Retinal pigment epithelial cell (primary cell): ENCODE measurements around the gene DLG3.
"Not testable (repeated sequence)": the region's sequence is repeated elsewhere in the genome, so short reads cannot be mapped to it uniquely, and the experiment has no call there.

Experiments used
- DNase-seq: peaks from one replicate; pipeline ENCODE4 v3.0.0-alpha.2; 2010; ENCODE audit warnings: low read depth
- H3K4me3 ChIP-seq: 2 replicates; pipeline ENCODE4 v1.5.1; 2011; ENCODE audit warnings: mild to moderate bottlenecking, low read length, control low read depth, moderate library complexity
- CTCF ChIP-seq: conservative IDR thresholded peaks from 2 replicates; pipeline ENCODE4 v1.5.1; 2011; ENCODE audit warnings: low read depth, low read length, control low read depth, inconsistent platforms

The DLG3 gene

GRCh38 chrX:70444326-70444945, at the start of gene DLG3:
TSS of gene DLG3 (plus strand) at chrX:70444835. CDS start at chrX:70445202, 367 bp downstream.
- no peak within 1 kb of the TSS for H3K4me3 ChIP-seq
- no peak for DNase-seq
- TF ChIP-seq CTCF = no peak

- TF ChIP-seq CTCF = no peak
- no peak overlapping the region for H3K4me3 ChIP-seq
- peak; percentile 5 for DNase-seq
These were observed 45.7 kb upstream of the DLG3 start for GRCh38 chrX:70398899-70399298.

- not testable (repeated sequence) for H3K4me3 ChIP-seq, DNase-seq
These were observed 44.5 kb upstream of the DLG3 start for GRCh38 chrX:70400181-70400580.

GRCh38 chrX:70402721-70403120, 41.9 kb upstream of the DLG3 start:
- H3K4me3 ChIP-seq = no peak overlapping the region
- no peak for TF ChIP-seq CTCF
- no peak for DNase-seq

- no peak for DNase-seq
- no peak overlapping the region for H3K4me3 ChIP-seq
- TF ChIP-seq CTCF = no peak
These were observed 39.6 kb upstream of the DLG3 start for GRCh38 chrX:70405003-70405402.

- no peak for DNase-seq
- no peak overlapping the region for H3K4me3 ChIP-seq
- TF ChIP-seq CTCF = no peak
These were observed 33.7 kb upstream of the DLG3 start for GRCh38 chrX:70410921-70411320.

GRCh38 chrX:70411475-70411874, 33.2 kb upstream of the DLG3 start:
- no peak overlapping the region for H3K4me3 ChIP-seq
- TF ChIP-seq CTCF = no peak

GRCh38 chrX:70421618-70422017, 23.0 kb upstream of the DLG3 start:
- H3K4me3 ChIP-seq = no peak overlapping the region
- TF ChIP-seq CTCF = no peak
- no peak for DNase-seq

More at GRCh38 chrX:70411475-70411874, 33.2 kb upstream of the DLG3 start:
- no peak for DNase-seq
